Raji (cell line): Measurements from ENCODE around the gene GOSR1.

ENCODE experiments used
- POLR2A ChIP-seq: IDR thresholded peaks from 2 replicates; pipeline ENCODE4 v1.6.1; 2011; ENCODE audit warnings: low read depth, low read length, control low read depth; ENCODE audit not compliant: insufficient read depth

GOSR1 gene

GRCh38 chr17:30555942-30556341 lies 78.7 kb downstream of the GOSR1 start:
- no peak for TF ChIP-seq POLR2A

GRCh38 chr17:30556374-30557332 lies 79.4 kb downstream of the GOSR1 start:
- TF ChIP-seq POLR2A = no peak

DNA sequence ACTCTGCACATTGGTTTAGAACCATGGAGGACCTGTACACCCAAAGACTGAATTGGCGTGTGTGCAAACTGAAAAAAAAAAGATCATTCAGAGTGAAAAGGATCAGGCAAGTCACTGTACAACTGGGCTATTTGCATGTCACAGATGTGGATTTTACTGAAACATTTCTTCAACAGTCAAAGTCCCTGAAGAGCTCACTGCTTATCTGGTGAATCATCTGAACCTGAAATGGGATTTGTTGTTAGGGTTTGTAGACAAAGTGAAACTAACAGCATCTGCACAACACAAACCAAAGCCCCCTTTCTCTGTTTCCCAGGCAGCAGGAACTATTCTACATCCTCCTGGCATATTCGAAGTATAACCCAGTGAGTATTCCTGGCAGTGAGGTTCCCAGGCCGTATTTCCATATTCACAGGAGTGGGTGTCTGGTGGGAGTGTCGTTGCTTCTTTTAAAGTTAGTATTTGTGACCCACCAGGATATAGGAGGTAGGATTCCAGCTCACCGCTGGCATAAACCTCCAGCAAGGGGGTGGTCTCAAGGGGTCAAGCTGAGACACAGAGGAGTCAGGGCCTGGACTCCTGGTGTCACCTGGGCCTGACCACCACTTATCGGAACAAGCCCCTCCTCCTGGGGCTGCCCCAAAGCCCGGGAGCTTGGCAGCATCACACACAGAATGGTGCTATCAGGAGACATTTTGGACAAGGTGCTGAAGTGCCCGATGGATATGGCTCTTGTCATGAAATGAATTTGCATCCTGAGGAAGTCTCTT lies 80.9 kb downstream of the GOSR1 start:
- TF ChIP-seq POLR2A = no peak

GRCh38 chr17:30558686-30559545 lies 81.7 kb downstream of the GOSR1 start:
- TF ChIP-seq POLR2A = no peak

- no peak for TF ChIP-seq POLR2A
Measured at GRCh38 chr17:30559656-30560055, 82.4 kb downstream of the GOSR1 start.

DNA sequence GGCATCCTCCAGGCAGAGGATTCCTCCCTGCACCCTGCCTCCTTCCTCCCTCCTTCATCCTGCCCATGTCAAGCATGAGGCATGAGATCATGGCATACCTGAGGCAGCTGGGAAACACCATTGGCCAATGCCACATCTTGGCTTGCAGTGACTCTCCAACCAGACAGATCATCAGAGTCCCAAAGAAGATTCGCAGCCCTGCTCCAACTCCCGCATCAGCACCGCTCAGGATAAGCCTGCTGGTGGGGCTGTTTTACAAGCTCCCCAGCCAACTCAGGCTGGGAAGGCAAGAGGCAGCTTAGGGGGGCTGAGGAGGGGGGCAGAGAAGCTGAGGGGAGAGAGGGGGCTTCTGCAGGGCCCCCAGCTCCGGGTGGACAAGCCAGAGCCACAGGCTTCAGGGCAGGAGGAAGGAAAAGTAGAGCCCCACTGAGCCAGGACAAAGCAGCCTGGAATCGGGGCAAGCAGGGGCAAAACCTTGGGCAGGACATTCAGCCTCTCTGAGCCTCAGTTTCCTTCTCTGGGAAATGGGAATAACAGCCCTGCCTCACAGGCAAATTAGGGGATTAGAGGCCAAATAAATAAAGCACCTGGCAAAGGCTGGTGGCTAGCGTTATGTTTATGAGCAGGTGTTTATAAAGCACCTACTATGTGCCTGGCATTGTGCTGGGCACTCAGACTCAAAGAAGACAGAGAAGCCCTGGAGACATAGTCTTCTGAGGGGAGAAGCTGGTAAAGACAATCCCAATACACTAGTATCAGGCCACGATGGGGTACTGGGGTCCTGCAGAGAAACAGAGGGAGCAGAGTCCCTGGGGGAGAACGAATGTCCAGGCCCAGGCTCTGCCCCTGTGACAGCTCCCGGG lies 88.1 kb downstream of the GOSR1 start:
- TF ChIP-seq POLR2A = no peak

- no peak for TF ChIP-seq POLR2A
Measured at GRCh38 chr17:30567231-30568116, 90.3 kb downstream of the GOSR1 start.

- no peak for TF ChIP-seq POLR2A
Measured at GRCh38 chr17:30568117-30568430, 90.9 kb downstream of the GOSR1 start.

GRCh38 chr17:30570191-30570590 lies 93.0 kb downstream of the GOSR1 start:
- no peak for TF ChIP-seq POLR2A

GRCh38 chr17:30570596-30571265 lies 93.5 kb downstream of the GOSR1 start:
- TF ChIP-seq POLR2A = no peak

GRCh38 chr17:30571921-30572320 lies 94.7 kb downstream of the GOSR1 start:
- no peak for TF ChIP-seq POLR2A

DNA sequence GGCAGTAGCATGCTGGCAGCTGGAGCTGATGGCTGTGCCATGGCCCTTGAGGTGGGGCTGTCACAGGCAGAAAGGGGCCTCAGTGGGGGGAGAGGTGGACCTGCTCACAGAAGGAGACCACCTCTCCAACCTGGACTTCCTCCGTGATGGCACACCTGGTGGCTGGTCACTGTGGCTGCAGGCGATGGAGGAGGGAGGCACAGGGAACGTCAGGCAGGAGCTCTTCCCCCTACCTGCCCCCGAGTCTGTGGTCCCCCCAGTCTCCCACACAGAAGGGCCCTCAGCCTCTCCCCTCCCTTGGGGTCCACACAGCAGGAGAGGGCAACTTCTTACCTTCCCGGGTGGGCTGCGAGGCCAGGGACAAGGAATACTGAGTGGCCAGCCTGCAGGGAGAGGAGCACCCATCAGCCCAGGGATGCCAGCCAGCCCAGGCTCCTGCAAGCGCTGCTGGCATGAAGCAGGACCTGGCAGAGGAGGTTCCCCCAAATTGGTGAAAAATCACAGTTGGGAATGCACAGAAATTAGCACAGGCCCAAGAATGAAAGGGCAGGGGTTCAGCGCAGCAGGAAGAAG lies 96.5 kb downstream of the GOSR1 start:
- no peak for TF ChIP-seq POLR2A
